A673 (cell line): ENCODE data around the gene CLSTN2.

Experiments
- CTCF ChIP-seq: fragments of 300-800, 200-600 bp; sonication (generic); conservative IDR thresholded peaks from 2 replicates; pipeline ENCODE4 v1.5.1; 2017; ENCODE audit warnings: low read depth, mild to moderate bottlenecking, antibody characterized with exemption, low read length, moderate library complexity, mixed read lengths
- EZH2 ChIP-seq: fragments of 200-600 bp; sonication (generic); IDR thresholded peaks from 2 replicates; pipeline ENCODE4 v1.6.1; 2017; ENCODE audit warnings: borderline replicate concordance, low read depth, mild to moderate bottlenecking, mixed read lengths, antibody characterized with exemption, low read length; ENCODE audit not compliant: poor library complexity, severe bottlenecking

- no peak for TF ChIP-seq EZH2
- no peak for TF ChIP-seq CTCF
Measured at GRCh38 chr3:140203510-140203909, 268.5 kb downstream of the CLSTN2 start.
